K562 treated with DMSO at 1 percent for 4 hours (cell line): ENCODE results near the gene COTL1. TPM values are rescaled to one million over a fixed set of nuclear protein-coding genes. Genes with fewer than 3 reads are reported as not detected.

Experiments used
- total RNA-seq: library from RNA; unstranded; fragments of 300-600 nt; gene quantifications from 2 replicates; pipeline ENCODE4 v1.2.3, GENCODE V29; 2022; ENCODE audit not compliant: insufficient read depth

The COTL1 gene
- total RNA-seq: 115 and 117 TPM in 2 replicates

GRCh38 chr16:84617791-84618580 is at the start of gene COTL1:
Gene COTL1, minus strand, starts transcription at chr16:84618078. Its CDS starts 164 bp downstream, at chr16:84617914.

GRCh38 chr16:84647828-84648594 is 30.1 kb upstream of the COTL1 start, which contains the start of gene KLHL36:
Gene KLHL36, plus strand, starts transcription at chr16:84648511. Its CDS starts 2,357 bp downstream, at chr16:84650868.

Other genes starting within 250 kb of the COTL1 start
- not detected in 2 replicates for gene ATP2C2, start 249.5 kb downstream of the COTL1 start, total RNA-seq
- gene MEAK7, start 113.4 kb downstream of the COTL1 start, total RNA-seq: 3.8 and 4.7 TPM in 2 replicates
- gene KLHL36, start 30.4 kb upstream of the COTL1 start, total RNA-seq: 28.8 and 38.6 TPM in 2 replicates
- gene USP10, start 81.9 kb upstream of the COTL1 start, total RNA-seq: 65.3 and 69.0 TPM in 2 replicates
- gene CRISPLD2, start 201.9 kb upstream of the COTL1 start, total RNA-seq: 0.40 TPM in 1 of 2 replicates, not detected in the other